Smooth muscle cell (in vitro differentiated cells): Measurements from ENCODE around the gene MOB2. TPM values are rescaled to one million over a fixed set of nuclear protein-coding genes. Genes with fewer than 3 reads are reported as not detected.

Experiments
- DNase-seq: peaks from one replicate; lab custom pipeline; 2025; ENCODE audit not compliant: unreplicated experiment; lab: John Stamatoyannopoulos, UW
- H2AFZ ChIP-seq: fragments of 200-600 bp; sonication (generic); 2 replicates; pipeline ENCODE4 v1.6.0; 2016; ENCODE audit warnings: antibody characterized with exemption, low read depth, mild to moderate bottlenecking
- H3F3A ChIP-seq: fragments of 200-600 bp; sonication (generic); 2 replicates; pipeline ENCODE4 v1.6.0; 2017; ENCODE audit warnings: antibody characterized with exemption, low read depth
- H3K27ac ChIP-seq: fragments of 200-600 bp; sonication (generic); 2 replicates; pipeline ENCODE4 v1.5.1; 2016; ENCODE audit warnings: low read depth, mild to moderate bottlenecking
- H3K27me3 ChIP-seq: fragments of 200-600 bp; sonication (generic); 2 replicates; pipeline ENCODE4 v1.6.1; 2016; ENCODE audit warnings: low read depth, mild to moderate bottlenecking
- H3K36me3 ChIP-seq: fragments of 200-600 bp; sonication (generic); 2 replicates; pipeline ENCODE4 v1.5.1; 2016; ENCODE audit warnings: low read depth
- H3K4me1 ChIP-seq: fragments of 200-600 bp; sonication (generic); 2 replicates; pipeline ENCODE4 v1.5.1; 2016; ENCODE audit warnings: low read depth
- H3K4me2 ChIP-seq: fragments of 200-600 bp; sonication (generic); 2 replicates; pipeline ENCODE4 v1.6.0; 2016; ENCODE audit warnings: mild to moderate bottlenecking
- H3K4me3 ChIP-seq: fragments of 200-600 bp; sonication (generic); 2 replicates; pipeline ENCODE4 v1.5.1; 2016; ENCODE audit warnings: mild to moderate bottlenecking
- H3K79me2 ChIP-seq: fragments of 200-600 bp; sonication (generic); 2 replicates; pipeline ENCODE4 v1.6.0; 2016; ENCODE audit warnings: low read depth, mild to moderate bottlenecking
- H3K9ac ChIP-seq: fragments of 200-600 bp; sonication (generic); 2 replicates; pipeline ENCODE4 v1.6.0; 2016; ENCODE audit warnings: low read depth
- H3K9me3 ChIP-seq: fragments of 200-600 bp; sonication (generic); replicated peaks from 2 replicates; pipeline ENCODE4 v1.5.1; 2016; ENCODE audit warnings: low read depth
- H4K20me1 ChIP-seq: fragments of 200-600 bp; sonication (generic); 2 replicates; pipeline ENCODE4 v1.6.0; 2016; ENCODE audit warnings: low read depth
- WGBS: methylation state at CpG from one replicate; pipeline ENCODE4 v1.1.7; 2016; ENCODE audit warnings: low lambda C conversion rate; 5-methylcytosine and 5-hydroxymethylcytosine counted together
- polyA plus RNA-seq: library from polyadenylated mRNA; unstranded; fragments of >200 nt; fragmentation: Nextera tagmentation; extraction: Ambion mirVana; gene quantifications from 2 replicates; pipeline ENCODE4 v1.2.1, GENCODE V29; 2016
- total RNA-seq: library from RNA; depleted of rRNA; stranded (reverse); fragments of >200 nt; gene quantifications from 2 replicates; pipeline ENCODE4 v1.2.3, GENCODE V29; 2014
- TF ChIP-seq, protein P1 (sequence below): fragments of 200-600 bp; sonication (generic); IDR thresholded peaks from 2 replicates; pipeline ENCODE4 v1.5.1; 2017; ENCODE audit warnings: borderline replicate concordance, mild to moderate bottlenecking, antibody characterized with exemption; ENCODE audit not compliant: insufficient read depth, poor library complexity, severe bottlenecking

The MOB2 gene
- total and polyA plus RNA-seq, 2 experiments from 2014 or later, result 2.5 to 24.0 TPM

DNA sequence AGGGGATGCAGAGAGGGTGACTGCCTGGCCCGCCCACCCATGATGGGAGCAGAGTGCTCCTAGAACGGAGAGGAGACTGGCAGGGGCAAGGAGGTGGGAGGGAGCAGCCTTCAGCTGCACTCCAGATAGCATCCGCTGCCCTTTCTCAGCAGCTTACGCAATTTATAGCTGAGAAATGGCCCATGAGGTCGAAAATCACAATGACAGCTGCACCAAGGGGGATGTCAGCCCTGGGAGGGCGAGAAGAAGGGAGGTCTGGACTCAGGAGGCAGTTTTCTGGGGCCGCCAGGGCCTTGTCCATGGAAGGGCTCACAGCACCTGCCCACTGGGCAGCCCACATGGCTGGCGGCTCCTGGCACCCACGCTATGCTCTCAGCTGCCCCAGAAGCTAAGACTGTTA lies 17.6 kb upstream of the MOB2 start:
- Histone ChIP-seq H4K20me1 (peaks cover 100% of the 10 kb centered on the region), H3K9me3 (no peaks in the 10 kb centered on the region)
- 87% methylated on average over 9 of the region's 9 CpGs for WGBS

DNA sequence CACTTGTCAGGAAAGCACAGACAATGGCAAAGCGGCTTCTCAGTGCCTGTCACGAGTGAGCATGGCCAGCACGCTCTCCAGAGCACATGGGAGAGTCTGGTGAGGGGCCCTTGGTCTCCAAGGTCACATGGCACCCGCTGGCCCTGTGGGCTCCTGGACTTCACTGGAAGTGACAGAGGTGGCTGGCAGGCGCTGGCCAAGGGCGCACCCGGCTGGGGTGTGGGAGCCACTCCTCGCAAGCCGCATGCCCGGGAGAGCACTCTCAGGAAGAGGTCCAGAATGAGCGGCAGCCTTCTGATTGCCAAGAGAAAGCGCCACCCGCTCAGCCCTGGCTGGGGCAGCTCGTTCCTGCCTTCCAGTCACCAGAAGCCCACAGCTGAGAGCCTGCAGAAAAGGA lies 17.1 kb upstream of the MOB2 start:
- peaks cover 15% of the 10 kb centered on the region for H3K79me2 ChIP-seq
- no peaks in the 10 kb centered on the region for H3K9me3 ChIP-seq
- WGBS, result 96% methylated on average over 14 of the region's 14 CpGs
- no peak overlapping the region for H3K4me2 ChIP-seq
- no peaks in the 10 kb centered on the region for H3K27me3 ChIP-seq
- H3K4me3 ChIP-seq, result no peak overlapping the region
- H2AFZ ChIP-seq, result no peak overlapping the region
- TF ChIP-seq, protein P1, sequence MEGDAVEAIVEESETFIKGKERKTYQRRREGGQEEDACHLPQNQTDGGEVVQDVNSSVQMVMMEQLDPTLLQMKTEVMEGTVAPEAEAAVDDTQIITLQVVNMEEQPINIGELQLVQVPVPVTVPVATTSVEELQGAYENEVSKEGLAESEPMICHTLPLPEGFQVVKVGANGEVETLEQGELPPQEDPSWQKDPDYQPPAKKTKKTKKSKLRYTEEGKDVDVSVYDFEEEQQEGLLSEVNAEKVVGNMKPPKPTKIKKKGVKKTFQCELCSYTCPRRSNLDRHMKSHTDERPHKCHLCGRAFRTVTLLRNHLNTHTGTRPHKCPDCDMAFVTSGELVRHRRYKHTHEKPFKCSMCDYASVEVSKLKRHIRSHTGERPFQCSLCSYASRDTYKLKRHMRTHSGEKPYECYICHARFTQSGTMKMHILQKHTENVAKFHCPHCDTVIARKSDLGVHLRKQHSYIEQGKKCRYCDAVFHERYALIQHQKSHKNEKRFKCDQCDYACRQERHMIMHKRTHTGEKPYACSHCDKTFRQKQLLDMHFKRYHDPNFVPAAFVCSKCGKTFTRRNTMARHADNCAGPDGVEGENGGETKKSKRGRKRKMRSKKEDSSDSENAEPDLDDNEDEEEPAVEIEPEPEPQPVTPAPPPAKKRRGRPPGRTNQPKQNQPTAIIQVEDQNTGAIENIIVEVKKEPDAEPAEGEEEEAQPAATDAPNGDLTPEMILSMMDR, result no peak
- no peaks in the 10 kb centered on the region for H3K36me3 ChIP-seq
- H3K9ac ChIP-seq, result no peak overlapping the region
- peaks cover 100% of the 10 kb centered on the region for H4K20me1 ChIP-seq
- no peaks in the 10 kb centered on the region for H3F3A ChIP-seq
- no peak for DNase-seq
- no peak overlapping the region for H3K27ac ChIP-seq
- H3K4me1 ChIP-seq, result peaks cover 6% of the 10 kb centered on the region

More for the DNA sequence above, 17.6 kb upstream of the MOB2 start:
- no peak overlapping the region for H2AFZ ChIP-seq
- peaks cover 6% of the 10 kb centered on the region for H3K4me1 ChIP-seq
- no peaks in the 10 kb centered on the region for H3K27me3 ChIP-seq
- H3K9ac ChIP-seq, result no peak overlapping the region
- no peak overlapping the region for H3K4me3 ChIP-seq
- H3F3A ChIP-seq, result no peaks in the 10 kb centered on the region
- no peak for DNase-seq
- no peak overlapping the region for H3K4me2 ChIP-seq
- H3K36me3 ChIP-seq, result no peaks in the 10 kb centered on the region
- no peak overlapping the region for H3K27ac ChIP-seq
- TF ChIP-seq, protein P1, result no peak
- peaks cover 12% of the 10 kb centered on the region for H3K79me2 ChIP-seq

DNA sequence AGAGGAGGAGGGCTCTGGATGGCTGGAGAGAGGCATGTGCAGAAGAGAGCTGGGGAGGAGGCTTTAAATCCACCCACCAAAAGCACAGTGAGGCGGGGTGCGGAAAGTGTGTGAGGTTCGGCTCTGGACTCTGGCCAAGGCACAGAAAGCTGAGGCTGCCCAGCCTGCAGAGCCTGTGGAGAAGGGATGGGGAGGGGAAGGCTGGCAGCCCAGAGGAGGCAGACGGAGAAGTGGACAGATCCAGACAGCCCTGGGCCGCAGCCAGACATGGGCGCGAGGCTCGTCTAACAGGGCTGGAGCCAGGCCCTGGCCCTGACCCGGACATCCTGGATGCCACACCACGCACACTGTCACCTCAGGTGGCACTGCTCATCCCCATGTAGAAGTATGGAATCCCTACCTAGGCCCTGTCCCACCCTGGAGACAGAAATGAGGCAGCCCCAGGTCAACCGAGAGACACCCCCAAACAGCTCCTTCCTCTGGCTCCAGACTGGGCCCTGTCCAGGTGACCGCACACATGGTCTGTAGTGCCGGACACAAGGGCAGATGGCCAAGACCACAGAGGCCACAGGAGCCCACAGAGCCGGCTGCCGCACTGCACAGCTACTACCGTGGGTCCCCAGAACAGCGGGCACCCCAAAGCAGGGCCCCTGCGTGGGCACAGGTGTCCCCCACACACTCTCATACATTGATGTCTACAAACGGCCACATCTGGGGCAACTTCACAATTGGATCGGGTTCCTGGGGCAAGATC lies 16.6 kb upstream of the MOB2 start:
- Histone ChIP-seq H3F3A (no peaks in the 10 kb centered on the region), H3K4me2 (no peak overlapping the region), H3K9me3 (no peaks in the 10 kb centered on the region), H3K79me2 (peaks cover 21% of the 10 kb centered on the region), H3K36me3 (no peaks in the 10 kb centered on the region), H4K20me1 (peaks cover 100% of the 10 kb centered on the region), H3K9ac (no peak overlapping the region), H3K4me1 (peaks cover 6% of the 10 kb centered on the region), H3K27me3 (no peaks in the 10 kb centered on the region), H3K27ac (no peak overlapping the region), H3K4me3 (no peak overlapping the region), H2AFZ (no peak overlapping the region)
- 95% methylated on average over 16 of the region's 20 CpGs for WGBS
- DNase-seq, result no peak
- TF ChIP-seq, protein P1, result no peak
